Breast epithelium (tissue), 4 donors: ENCODE measurements around the gene AOAH. TPM values are rescaled to one million over a fixed set of nuclear protein-coding genes. Genes with fewer than 3 reads are reported as not detected.

Source experiments
- DNase-seq, 2 donors: peaks; one replicate each; pipeline ENCODE4 v3.0.0-alpha.2; 2019; ENCODE audit warnings: low spot score in 2 of 2
- H3K27ac ChIP-seq, 2 donors: fragments of 200-600 bp; sonication (generic) in 1 of 2; one replicate each; pipeline ENCODE4 v1.5.1; 2016 to 2019; ENCODE audit warnings: mild to moderate bottlenecking in 1 of 2
- H3K27me3 ChIP-seq, 2 donors: fragments of 200-600 bp; sonication (generic) in 1 of 2; one replicate each; pipeline versions ENCODE4 v1.5.1 to v1.6.0; 2017 to 2019; ENCODE audit warnings: control low read depth in 1 of 2, mild to moderate bottlenecking in 1 of 2
- H3K36me3 ChIP-seq: fragments of 200-600 bp; one replicate; pipeline ENCODE4 v1.5.1; 2019
- H3K4me1 ChIP-seq, 2 donors: fragments of 200-600 bp; sonication (generic); one replicate each; pipeline ENCODE4 v1.5.1; 2016 to 2019; ENCODE audit warnings: control low read depth in 1 of 2
- H3K4me3 ChIP-seq, 3 donors: fragments of 200-600 bp; sonication (generic); 1 replicate in 2 of 3; 2 replicates in 1 of 3; pipeline ENCODE4 v1.5.1; 2016 to 2019; ENCODE audit warnings: mild to moderate bottlenecking in 3 of 3, moderate library complexity in 2 of 3
- H3K9me3 ChIP-seq, 2 donors: fragments of 200-600 bp; sonication (generic) in 1 of 2; one replicate each; pipeline ENCODE4 v1.5.1; 2016 to 2019; ENCODE audit warnings: control low read depth in 1 of 2
- POLR2A ChIP-seq: fragments of 450-650 bp; IDR thresholded peaks from one replicate; pipeline ENCODE4 v1.6.1; 2016; ENCODE audit warnings: antibody characterized with exemption, mild to moderate bottlenecking, moderate library complexity
- POLR2AphosphoS5 ChIP-seq, 3 donors: sonication (generic); formaldehyde crosslinking; IDR thresholded peaks; one replicate each; pipeline ENCODE4 v1.6.1; 2017; ENCODE audit warnings: antibody characterized with exemption in 3 of 3
- intact Hi-C: fragments of 100-400 bp; cut with DNase I; formaldehyde crosslinking; loops from one replicate; pipeline ENCODE4 v1.15.1; 2023; ENCODE audit warnings: low total_unique reads
- total RNA-seq, 3 donors: library from RNA; depleted of rRNA; stranded (reverse); fragments of >200 nt; gene quantifications; one replicate each; pipeline ENCODE4 v1.1.0, GENCODE V29; 2016
- TF ChIP-seq, protein P1 (sequence below), 3 donors: fragments of 450-650 bp; IDR thresholded peaks; one replicate each; pipeline ENCODE4 v1.5.1; 2016 to 2017; ENCODE audit warnings: antibody characterized with exemption in 3 of 3, mild to moderate bottlenecking in 3 of 3, moderate library complexity in 3 of 3

The AOAH gene
- total RNA-seq, 3 donors from 2014 or later, result 4.6 to 13.3 (median 10.8) TPM

DNA sequence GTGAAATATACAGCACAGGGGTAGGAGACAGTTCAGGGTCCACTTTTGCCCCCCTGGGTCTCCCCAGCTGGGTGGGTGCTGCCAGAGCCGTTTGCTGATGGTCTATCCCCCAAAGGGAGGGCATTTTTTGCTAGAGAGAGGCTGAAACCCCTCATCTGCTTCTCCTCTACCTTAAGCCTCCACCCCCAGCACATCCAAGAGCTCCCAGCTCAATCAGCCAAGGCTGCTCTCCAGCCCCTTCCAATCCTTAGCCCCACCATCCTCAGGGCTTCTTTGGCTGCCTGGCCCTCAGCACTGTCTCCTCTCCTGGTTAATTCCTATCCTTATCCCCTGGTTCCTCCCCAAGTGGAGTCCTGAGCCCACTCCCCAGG, 153.1 kb downstream of the AOAH start:
- H3K27ac ChIP-seq, result no peak overlapping the region

DNA sequence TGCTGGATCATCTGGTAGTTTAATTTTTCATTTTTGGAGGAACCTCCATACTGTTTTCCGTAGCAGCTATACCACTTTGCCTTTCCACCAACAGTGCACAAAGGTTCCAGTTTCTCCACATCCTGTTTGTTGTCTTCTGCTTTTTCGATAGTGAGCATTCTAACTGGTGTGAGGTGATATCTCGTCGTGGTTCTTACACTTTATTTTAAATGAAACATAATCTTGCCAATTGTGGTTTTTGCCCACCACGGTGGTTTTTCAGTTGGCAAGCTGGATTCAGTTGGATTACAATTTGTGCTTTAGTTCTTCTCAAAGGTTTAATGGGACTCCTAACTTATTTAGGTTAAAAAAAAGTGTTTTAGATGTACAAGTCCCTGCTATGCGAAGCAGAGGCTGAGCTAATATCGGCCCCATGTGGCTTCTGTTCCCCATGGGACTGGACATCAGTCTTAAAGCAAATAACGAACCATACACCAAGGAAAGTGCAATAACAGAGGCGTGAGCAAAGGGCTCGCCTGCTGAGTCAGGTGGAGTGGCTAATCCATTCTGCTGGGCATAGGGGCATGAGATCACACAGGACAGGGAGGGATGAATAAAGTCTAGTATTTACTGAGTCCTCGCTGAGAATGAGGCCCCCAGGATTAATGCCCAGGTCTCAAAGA, 153.6 kb downstream of the AOAH start:
- no peaks in the 10 kb centered on the region for H3K27me3 ChIP-seq
- H3K27ac ChIP-seq, result no peak overlapping the region
- no peaks in the 10 kb centered on the region for H3K36me3 ChIP-seq
- H3K4me1 ChIP-seq, result no peaks in the 10 kb centered on the region
- DNase-seq, result no peak
- H3K4me3 ChIP-seq, result no peak overlapping the region
- no peak for TF ChIP-seq POLR2A
- TF ChIP-seq, protein P1, sequence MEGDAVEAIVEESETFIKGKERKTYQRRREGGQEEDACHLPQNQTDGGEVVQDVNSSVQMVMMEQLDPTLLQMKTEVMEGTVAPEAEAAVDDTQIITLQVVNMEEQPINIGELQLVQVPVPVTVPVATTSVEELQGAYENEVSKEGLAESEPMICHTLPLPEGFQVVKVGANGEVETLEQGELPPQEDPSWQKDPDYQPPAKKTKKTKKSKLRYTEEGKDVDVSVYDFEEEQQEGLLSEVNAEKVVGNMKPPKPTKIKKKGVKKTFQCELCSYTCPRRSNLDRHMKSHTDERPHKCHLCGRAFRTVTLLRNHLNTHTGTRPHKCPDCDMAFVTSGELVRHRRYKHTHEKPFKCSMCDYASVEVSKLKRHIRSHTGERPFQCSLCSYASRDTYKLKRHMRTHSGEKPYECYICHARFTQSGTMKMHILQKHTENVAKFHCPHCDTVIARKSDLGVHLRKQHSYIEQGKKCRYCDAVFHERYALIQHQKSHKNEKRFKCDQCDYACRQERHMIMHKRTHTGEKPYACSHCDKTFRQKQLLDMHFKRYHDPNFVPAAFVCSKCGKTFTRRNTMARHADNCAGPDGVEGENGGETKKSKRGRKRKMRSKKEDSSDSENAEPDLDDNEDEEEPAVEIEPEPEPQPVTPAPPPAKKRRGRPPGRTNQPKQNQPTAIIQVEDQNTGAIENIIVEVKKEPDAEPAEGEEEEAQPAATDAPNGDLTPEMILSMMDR (IDR thresholded peaks at IDR 0.05), result no peak
- TF ChIP-seq POLR2AphosphoS5 (IDR thresholded peaks at IDR 0.05), result no peak
- no peaks in the 10 kb centered on the region for H3K9me3 ChIP-seq
- intact Hi-C loops, result no loop called here

More for the DNA sequence above, 153.1 kb downstream of the AOAH start:
- DNase-seq, result no peak
- no peaks in the 10 kb centered on the region for H3K4me1 ChIP-seq
- no peaks in the 10 kb centered on the region for H3K9me3 ChIP-seq
- intact Hi-C loops, result no loop called here
- no peak for TF ChIP-seq POLR2AphosphoS5 (IDR thresholded peaks at IDR 0.05)
- no peak for TF ChIP-seq POLR2A
- TF ChIP-seq, protein P1 (IDR thresholded peaks at IDR 0.05), result no peak
- no peaks in the 10 kb centered on the region for H3K27me3 ChIP-seq
- H3K36me3 ChIP-seq, result no peaks in the 10 kb centered on the region
- H3K4me3 ChIP-seq, result no peak overlapping the region

DNA sequence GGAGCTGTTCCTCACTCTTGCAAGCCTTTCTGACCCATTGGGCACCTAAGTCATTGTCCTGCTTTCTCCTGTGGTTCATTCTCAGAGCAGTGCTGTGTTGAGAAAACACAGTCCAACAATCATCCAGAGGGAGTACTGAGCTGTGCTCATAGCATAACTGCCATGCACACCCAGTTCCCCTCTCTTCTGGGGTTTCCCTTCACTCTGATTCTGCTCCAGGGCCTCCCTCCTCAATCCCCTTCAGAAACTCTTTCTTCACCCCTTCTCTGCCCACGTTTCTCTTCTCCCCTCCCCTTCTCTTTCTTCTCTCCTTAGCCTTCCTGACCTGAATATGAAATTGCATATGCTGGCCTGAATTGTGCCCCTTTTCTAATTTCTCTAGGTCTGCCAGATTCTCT, 155.8 kb downstream of the AOAH start:
- TF ChIP-seq POLR2AphosphoS5 (IDR thresholded peaks at IDR 0.05), result no peak
- TF ChIP-seq, protein P1 (IDR thresholded peaks at IDR 0.05), result no peak
- TF ChIP-seq POLR2A, result no peak
- intact Hi-C loops, result no loop called here
- H3K36me3 ChIP-seq, result no peaks in the 10 kb centered on the region
- no peak overlapping the region for H3K4me3 ChIP-seq
- no peak overlapping the region for H3K27ac ChIP-seq
- no peaks in the 10 kb centered on the region for H3K27me3 ChIP-seq
- no peak for DNase-seq
- H3K4me1 ChIP-seq, result no peaks in the 10 kb centered on the region
- no peaks in the 10 kb centered on the region for H3K9me3 ChIP-seq

DNA sequence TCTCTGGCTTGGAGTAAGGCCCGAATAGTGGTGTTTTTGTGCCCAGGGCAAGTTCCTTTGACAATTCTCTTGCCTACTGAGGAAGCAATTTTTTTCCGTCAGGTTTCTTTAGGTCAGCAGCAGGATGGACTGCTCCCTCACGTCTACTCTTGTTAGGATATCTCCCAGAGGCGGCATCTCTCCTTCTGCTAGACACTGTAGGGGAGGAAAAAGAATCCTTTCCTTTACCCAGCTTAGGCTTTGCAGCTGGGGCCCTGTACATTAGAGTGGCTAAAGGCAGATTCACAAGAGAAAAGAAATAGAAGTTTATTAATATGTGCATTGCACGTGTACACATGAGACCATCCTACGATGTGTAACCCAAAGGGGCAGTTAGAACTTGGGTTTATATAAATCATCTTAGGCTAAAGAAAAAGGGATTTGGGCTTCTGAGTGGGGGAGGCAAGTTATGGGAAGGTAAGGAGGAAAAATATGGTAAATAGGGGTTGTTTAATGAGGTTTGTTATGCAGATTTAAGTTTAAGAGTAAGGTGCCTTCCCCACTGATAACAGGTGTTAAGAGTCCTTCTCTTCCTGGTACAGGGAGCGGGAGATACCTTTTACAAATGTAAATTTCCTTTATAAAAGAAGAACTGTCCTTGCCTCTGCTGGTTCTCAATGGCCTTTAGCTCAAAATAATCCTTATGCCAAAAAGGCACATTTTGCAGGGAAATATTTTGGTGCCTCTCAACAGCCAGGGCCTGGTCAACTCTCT, 156.4 kb downstream of the AOAH start:
- H3K4me1 ChIP-seq, result no peaks in the 10 kb centered on the region
- no peaks in the 10 kb centered on the region for H3K27me3 ChIP-seq
- H3K36me3 ChIP-seq, result no peaks in the 10 kb centered on the region
- no peak overlapping the region for H3K4me3 ChIP-seq
- no peak for TF ChIP-seq POLR2A
- TF ChIP-seq POLR2AphosphoS5 (IDR thresholded peaks at IDR 0.05), result no peak
- TF ChIP-seq, protein P1 (IDR thresholded peaks at IDR 0.05), result no peak
- intact Hi-C loops, result no loop called here
- H3K9me3 ChIP-seq, result no peaks in the 10 kb centered on the region
- no peak for DNase-seq
- no peak overlapping the region for H3K27ac ChIP-seq

DNA sequence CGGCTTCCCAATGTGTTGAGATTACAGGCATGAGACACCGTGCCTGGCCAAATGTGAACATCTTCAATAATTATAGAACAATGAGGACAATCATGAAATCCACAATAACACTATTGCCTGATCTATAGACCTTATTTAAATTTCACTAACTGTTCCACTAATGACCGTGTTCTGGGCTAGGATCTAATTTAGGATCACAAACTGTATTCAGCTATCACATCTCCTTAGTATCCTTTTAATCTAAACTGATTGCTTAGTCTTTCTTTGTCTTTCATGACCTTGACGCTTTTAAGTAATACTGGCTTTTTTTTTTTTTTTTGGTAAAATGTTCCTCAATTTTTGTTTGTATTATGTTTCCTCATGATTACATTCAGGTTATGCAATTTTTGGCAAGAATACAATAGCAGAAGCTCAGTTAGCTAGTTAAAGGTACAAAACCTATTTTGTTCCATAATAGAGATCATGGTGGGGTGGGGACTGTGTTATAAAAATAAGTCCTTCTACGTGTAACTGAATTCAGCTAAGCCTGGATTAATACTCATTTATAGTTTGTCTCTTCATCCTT, 158.4 kb downstream of the AOAH start:
- H3K9me3 ChIP-seq, result no peaks in the 10 kb centered on the region
- H3K27me3 ChIP-seq, result no peaks in the 10 kb centered on the region
- intact Hi-C loops, result no loop called here
- H3K4me1 ChIP-seq, result no peaks in the 10 kb centered on the region
- H3K4me3 ChIP-seq, result no peak overlapping the region
- no peak for DNase-seq
- H3K27ac ChIP-seq, result no peak overlapping the region
- no peak for TF ChIP-seq POLR2A
- no peak for TF ChIP-seq POLR2AphosphoS5 (IDR thresholded peaks at IDR 0.05)
- TF ChIP-seq, protein P1 (IDR thresholded peaks at IDR 0.05), result no peak
- no peaks in the 10 kb centered on the region for H3K36me3 ChIP-seq
